Measurements from ENCODE around the gene CHST11.

- TF ChIP-seq EZH2 (IDR thresholded peaks at IDR 0.05; ENCODE audit: borderline replicate concordance, low read depth, low read length, severe bottlenecking) = no peak
- peak; percentile 1 for TF ChIP-seq CTCF (IDR thresholded peaks at IDR 0.05; ENCODE audit: borderline replicate concordance, extremely low read depth, low read length, poor library complexity, severe bottlenecking)
Measured at GRCh38 chr12:104469523-104469922, 12.8 kb downstream of the CHST11 start.

Data from DND-41 (cell line).